WTC11 (cell line): ENCODE data around the gene IL26. TPM values are rescaled to one million over a fixed set of nuclear protein-coding genes. Genes with fewer than 3 reads are reported as not detected.

ENCODE experiments used
- ATAC-seq: fragments of 200-7000 bp; cut with Tn5 transposase; 2 replicates; pipeline ENCODE4 v1.10.0; 2021; ENCODE audit warnings: mild to moderate bottlenecking, moderate library complexity
- CTCF ChIA-PET: fragments of 300-600 bp; sonication (Branson Sonifier 250); formaldehyde crosslinking; loops from one replicate; lab custom pipeline; 2021; ENCODE audit warnings: antibody characterized with exemption; lab: Charles Lee
- POLR2A ChIA-PET: fragments of 350-600 bp; sonication (Branson Sonifier 250); formaldehyde crosslinking; loops from one replicate; lab custom pipeline; 2021; ENCODE audit warnings: antibody characterized with exemption; lab: Charles Lee
- DNase-seq: peaks from one replicate; pipeline ENCODE4 v3.0.0; 2021; ENCODE audit warnings: low spot score
- H3K27ac Mint-ChIP-seq: 2 replicates; pipeline ENCODE4 v1.8.0; 2021; ENCODE audit warnings: mixed read lengths
- H3K27me3 Mint-ChIP-seq: 2 replicates; pipeline ENCODE4 v1.8.0; 2021; ENCODE audit warnings: low read depth, mild to moderate bottlenecking, moderate library complexity, mixed read lengths
- H3K36me3 Mint-ChIP-seq: 2 replicates; pipeline ENCODE4 v1.8.0; 2021; ENCODE audit warnings: mixed read lengths
- H3K4me1 Mint-ChIP-seq: 2 replicates; pipeline ENCODE4 v1.8.0; 2022; ENCODE audit warnings: mixed read lengths
- H3K4me3 Mint-ChIP-seq: 2 replicates; pipeline ENCODE4 v1.8.0; 2021; ENCODE audit warnings: mild to moderate bottlenecking, moderate library complexity, mixed read lengths
- H3K9me3 Mint-ChIP-seq: 2 replicates; pipeline ENCODE4 v1.8.0; 2021; ENCODE audit warnings: mixed read lengths
- ELF4 ChIP-seq: sonication (generic); formaldehyde crosslinking; IDR thresholded peaks from 2 replicates; pipeline ENCODE4 v1.8.1; 2022; ENCODE audit warnings: low read depth, mild to moderate bottlenecking, moderate library complexity, missing genetic modification reagents
- EMX1 ChIP-seq: fragments of 250-450 bp; sonication (Bioruptor Pico); IDR thresholded peaks from 2 replicates; pipeline ENCODE4 v1.8.0; 2021; ENCODE audit warnings: mild to moderate bottlenecking
- ESRRA ChIP-seq: sonication (generic); formaldehyde crosslinking; IDR thresholded peaks from 2 replicates; pipeline ENCODE4 v1.8.1; 2022; ENCODE audit warnings: mild to moderate bottlenecking, missing genetic modification reagents, borderline replicate concordance
- FOXK1 ChIP-seq: sonication (generic); formaldehyde crosslinking; IDR thresholded peaks from 2 replicates; pipeline ENCODE4 v1.8.0; 2022; ENCODE audit warnings: mild to moderate bottlenecking, moderate library complexity, missing genetic modification reagents
- FOXP4 ChIP-seq: sonication (generic); formaldehyde crosslinking; IDR thresholded peaks from 2 replicates; pipeline ENCODE4 v1.8.0; 2022; ENCODE audit warnings: mild to moderate bottlenecking, missing genetic modification reagents
- GTF2I ChIP-seq: fragments of 250-450 bp; sonication (Bioruptor Pico); conservative IDR thresholded peaks from 2 replicates; pipeline ENCODE4 v1.4.0; 2021; ENCODE audit warnings: mild to moderate bottlenecking
- IRF2 ChIP-seq: sonication (generic); formaldehyde crosslinking; IDR thresholded peaks from 2 replicates; pipeline ENCODE4 v1.8.0; 2022; ENCODE audit warnings: low read depth, missing genetic modification reagents, borderline replicate concordance
- MXD4 ChIP-seq: fragments of 250-450 bp; sonication (Bioruptor Pico); IDR thresholded peaks from 2 replicates; pipeline ENCODE4 v1.8.0; 2021; ENCODE audit warnings: mild to moderate bottlenecking, moderate library complexity, borderline replicate concordance
- MYBL2 ChIP-seq: sonication (generic); formaldehyde crosslinking; IDR thresholded peaks from 2 replicates; pipeline ENCODE4 v1.8.1; 2023; ENCODE audit warnings: mild to moderate bottlenecking, moderate library complexity, missing genetic modification reagents
- PRDM15 ChIP-seq: sonication (generic); formaldehyde crosslinking; IDR thresholded peaks from 2 replicates; pipeline ENCODE4 v1.8.0; 2022; ENCODE audit warnings: missing genetic modification reagents
- RELA ChIP-seq: sonication (generic); formaldehyde crosslinking; IDR thresholded peaks from 2 replicates; pipeline ENCODE4 v1.8.1; 2022; ENCODE audit warnings: missing genetic modification reagents, mild to moderate bottlenecking, borderline replicate concordance
- RORB ChIP-seq: fragments of 250-450 bp; sonication (Bioruptor Pico); IDR thresholded peaks from 2 replicates; pipeline ENCODE4 v1.9.0; 2021; ENCODE audit warnings: mild to moderate bottlenecking
- TCF7 ChIP-seq: sonication (generic); formaldehyde crosslinking; IDR thresholded peaks from 2 replicates; pipeline ENCODE4 v1.8.0; 2022; ENCODE audit warnings: mild to moderate bottlenecking, low read depth, missing genetic modification reagents, moderate library complexity
- TEAD4 ChIP-seq: sonication (generic); formaldehyde crosslinking; IDR thresholded peaks from 2 replicates; pipeline ENCODE4 v1.8.0; 2022; ENCODE audit warnings: mild to moderate bottlenecking, missing genetic modification reagents
- ZNF219 ChIP-seq: sonication (generic); formaldehyde crosslinking; IDR thresholded peaks from 2 replicates; pipeline ENCODE4 v1.8.0; 2023; ENCODE audit warnings: missing genetic modification reagents, mild to moderate bottlenecking, borderline replicate concordance
- ZNF396 ChIP-seq: fragments of 250-450 bp; sonication (Bioruptor Pico); IDR thresholded peaks from 2 replicates; pipeline ENCODE4 v1.8.0; 2021; ENCODE audit warnings: mild to moderate bottlenecking, moderate library complexity, borderline replicate concordance
- total RNA-seq: library from RNA; stranded (reverse); gene quantifications from 3 replicates; pipeline ENCODE4 v1.2.3, GENCODE V29; 2021
- TF ChIP-seq, protein P1 (sequence below): sonication (generic); formaldehyde crosslinking; IDR thresholded peaks from 2 replicates; pipeline ENCODE4 v1.8.0; 2022; ENCODE audit warnings: mild to moderate bottlenecking, missing genetic modification reagents
- TF ChIP-seq, protein P2 (sequence below): sonication (generic); formaldehyde crosslinking; IDR thresholded peaks from 2 replicates; pipeline ENCODE4 v1.8.0; 2023; ENCODE audit warnings: missing genetic modification reagents
- TF ChIP-seq, protein P3 (sequence below): sonication (generic); formaldehyde crosslinking; IDR thresholded peaks from 2 replicates; pipeline ENCODE4 v1.8.1; 2022; ENCODE audit warnings: low read depth, missing genetic modification reagents, borderline replicate concordance
- TF ChIP-seq, protein P4 (sequence below): fragments of 250-450 bp; sonication (Bioruptor Pico); IDR thresholded peaks from 2 replicates; pipeline ENCODE4 v1.9.0; 2021; ENCODE audit warnings: mild to moderate bottlenecking, borderline replicate concordance

The IL26 gene
- total RNA-seq, 1 experiment from 2014 or later, result not detected

DNA sequence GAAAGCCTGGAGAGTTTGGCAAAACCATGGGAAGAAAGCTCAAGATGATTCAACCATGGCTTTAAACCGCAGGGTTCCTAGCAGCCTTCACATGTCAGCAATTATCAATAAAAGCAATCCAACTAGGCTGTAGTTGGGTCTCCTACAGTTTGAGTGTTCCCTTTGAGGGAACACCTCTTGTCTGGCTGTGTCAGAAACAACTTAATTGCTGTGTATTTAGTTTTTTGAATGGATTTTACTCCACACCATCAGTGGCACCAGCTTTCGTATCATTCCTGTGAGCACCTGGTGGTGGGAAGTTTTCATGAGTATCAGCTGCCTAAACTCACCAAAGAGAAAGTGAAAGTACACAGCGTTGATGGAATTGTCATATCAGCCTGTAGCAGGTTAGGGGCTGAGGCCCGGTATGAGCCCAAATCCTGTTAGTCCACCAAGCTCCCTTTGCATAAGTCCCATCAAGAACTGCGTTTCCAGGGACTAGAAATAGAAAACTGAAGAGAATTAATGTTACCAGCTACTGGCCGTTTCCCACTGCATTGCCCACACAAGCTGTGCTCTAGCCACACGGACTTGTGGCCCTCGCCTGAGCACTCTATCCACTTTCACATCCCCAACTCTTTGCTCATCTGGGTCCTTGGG is 10.9 kb upstream of the IL26 start (continued):
- TF ChIP-seq, protein P1, sequence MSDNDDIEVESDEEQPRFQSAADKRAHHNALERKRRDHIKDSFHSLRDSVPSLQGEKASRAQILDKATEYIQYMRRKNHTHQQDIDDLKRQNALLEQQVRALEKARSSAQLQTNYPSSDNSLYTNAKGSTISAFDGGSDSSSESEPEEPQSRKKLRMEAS, result no peak
- TF ChIP-seq TCF7 (CRISPR knock-in tag), result no peak

GRCh38 chr12:68235576-68235975 is 10.0 kb upstream of the IL26 start:
- no peaks in the 10 kb centered on the region for H3K4me1 Mint-ChIP-seq
- peaks cover 3% of the 10 kb centered on the region; the same call in 1 of the 2 replicates for H3K9me3 Mint-ChIP-seq
- CTCF ChIA-PET, result interaction anchor here (1.4 to 2.1 kb wide), 2 partner anchors 13 to 82 kb away, joined by 6 read pairs; no protein-coding TSS in a partner anchor
- POLR2A ChIA-PET, result no interaction called here
- ATAC-seq, result no peak
- no peak overlapping the region for H3K4me3 Mint-ChIP-seq
- DNase-seq, result no peak
- no peaks in the 10 kb centered on the region; the same call in 1 of the 2 replicates for H3K27me3 Mint-ChIP-seq
- H3K27ac Mint-ChIP-seq, result no peak overlapping the region
- no peak for TF ChIP-seq PRDM15 (CRISPR knock-in tag)
- TF ChIP-seq RELA (CRISPR knock-in tag), result no peak
- TF ChIP-seq, protein P2, sequence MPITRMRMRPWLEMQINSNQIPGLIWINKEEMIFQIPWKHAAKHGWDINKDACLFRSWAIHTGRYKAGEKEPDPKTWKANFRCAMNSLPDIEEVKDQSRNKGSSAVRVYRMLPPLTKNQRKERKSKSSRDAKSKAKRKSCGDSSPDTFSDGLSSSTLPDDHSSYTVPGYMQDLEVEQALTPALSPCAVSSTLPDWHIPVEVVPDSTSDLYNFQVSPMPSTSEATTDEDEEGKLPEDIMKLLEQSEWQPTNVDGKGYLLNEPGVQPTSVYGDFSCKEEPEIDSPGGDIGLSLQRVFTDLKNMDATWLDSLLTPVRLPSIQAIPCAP (CRISPR knock-in tag), result no peak
- no peak for TF ChIP-seq ZNF219
- no peak for TF ChIP-seq ELF4 (CRISPR knock-in tag)
- no peak for TF ChIP-seq ESRRA (CRISPR knock-in tag)
- TF ChIP-seq EMX1 (CRISPR knock-in tag), result no peak
- TF ChIP-seq FOXK1, result no peak
- no peak for TF ChIP-seq GTF2I (CRISPR knock-in tag)
- TF ChIP-seq, all 79 proteins: peak for 0
- no peaks in the 10 kb centered on the region for H3K36me3 Mint-ChIP-seq

- H3K4me1 Mint-ChIP-seq, result no peaks in the 10 kb centered on the region
- H3K4me3 Mint-ChIP-seq, result no peak overlapping the region
- TF ChIP-seq TEAD4 (CRISPR knock-in tag) (no peak), EMX1 (CRISPR knock-in tag) (no peak), ZNF396 (CRISPR knock-in tag) (no peak), MXD4 (CRISPR knock-in tag) (no peak), IRF2 (CRISPR knock-in tag) (no peak), RORB (no peak), FOXP4 (CRISPR knock-in tag) (no peak), MYBL2 (CRISPR knock-in tag) (no peak)
- TF ChIP-seq, protein P3, sequence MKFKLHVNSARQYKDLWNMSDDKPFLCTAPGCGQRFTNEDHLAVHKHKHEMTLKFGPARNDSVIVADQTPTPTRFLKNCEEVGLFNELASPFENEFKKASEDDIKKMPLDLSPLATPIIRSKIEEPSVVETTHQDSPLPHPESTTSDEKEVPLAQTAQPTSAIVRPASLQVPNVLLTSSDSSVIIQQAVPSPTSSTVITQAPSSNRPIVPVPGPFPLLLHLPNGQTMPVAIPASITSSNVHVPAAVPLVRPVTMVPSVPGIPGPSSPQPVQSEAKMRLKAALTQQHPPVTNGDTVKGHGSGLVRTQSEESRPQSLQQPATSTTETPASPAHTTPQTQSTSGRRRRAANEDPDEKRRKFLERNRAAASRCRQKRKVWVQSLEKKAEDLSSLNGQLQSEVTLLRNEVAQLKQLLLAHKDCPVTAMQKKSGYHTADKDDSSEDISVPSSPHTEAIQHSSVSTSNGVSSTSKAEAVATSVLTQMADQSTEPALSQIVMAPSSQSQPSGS (CRISPR knock-in tag), result no peak
- TF ChIP-seq, protein P4, sequence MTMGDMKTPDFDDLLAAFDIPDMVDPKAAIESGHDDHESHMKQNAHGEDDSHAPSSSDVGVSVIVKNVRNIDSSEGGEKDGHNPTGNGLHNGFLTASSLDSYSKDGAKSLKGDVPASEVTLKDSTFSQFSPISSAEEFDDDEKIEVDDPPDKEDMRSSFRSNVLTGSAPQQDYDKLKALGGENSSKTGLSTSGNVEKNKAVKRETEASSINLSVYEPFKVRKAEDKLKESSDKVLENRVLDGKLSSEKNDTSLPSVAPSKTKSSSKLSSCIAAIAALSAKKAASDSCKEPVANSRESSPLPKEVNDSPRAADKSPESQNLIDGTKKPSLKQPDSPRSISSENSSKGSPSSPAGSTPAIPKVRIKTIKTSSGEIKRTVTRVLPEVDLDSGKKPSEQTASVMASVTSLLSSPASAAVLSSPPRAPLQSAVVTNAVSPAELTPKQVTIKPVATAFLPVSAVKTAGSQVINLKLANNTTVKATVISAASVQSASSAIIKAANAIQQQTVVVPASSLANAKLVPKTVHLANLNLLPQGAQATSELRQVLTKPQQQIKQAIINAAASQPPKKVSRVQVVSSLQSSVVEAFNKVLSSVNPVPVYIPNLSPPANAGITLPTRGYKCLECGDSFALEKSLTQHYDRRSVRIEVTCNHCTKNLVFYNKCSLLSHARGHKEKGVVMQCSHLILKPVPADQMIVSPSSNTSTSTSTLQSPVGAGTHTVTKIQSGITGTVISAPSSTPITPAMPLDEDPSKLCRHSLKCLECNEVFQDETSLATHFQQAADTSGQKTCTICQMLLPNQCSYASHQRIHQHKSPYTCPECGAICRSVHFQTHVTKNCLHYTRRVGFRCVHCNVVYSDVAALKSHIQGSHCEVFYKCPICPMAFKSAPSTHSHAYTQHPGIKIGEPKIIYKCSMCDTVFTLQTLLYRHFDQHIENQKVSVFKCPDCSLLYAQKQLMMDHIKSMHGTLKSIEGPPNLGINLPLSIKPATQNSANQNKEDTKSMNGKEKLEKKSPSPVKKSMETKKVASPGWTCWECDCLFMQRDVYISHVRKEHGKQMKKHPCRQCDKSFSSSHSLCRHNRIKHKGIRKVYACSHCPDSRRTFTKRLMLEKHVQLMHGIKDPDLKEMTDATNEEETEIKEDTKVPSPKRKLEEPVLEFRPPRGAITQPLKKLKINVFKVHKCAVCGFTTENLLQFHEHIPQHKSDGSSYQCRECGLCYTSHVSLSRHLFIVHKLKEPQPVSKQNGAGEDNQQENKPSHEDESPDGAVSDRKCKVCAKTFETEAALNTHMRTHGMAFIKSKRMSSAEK (CRISPR knock-in tag), result no peak
- DNase-seq (no peak), ATAC-seq (no peak)
- ChIA-PET CTCF (no interaction called here), POLR2A (no interaction called here)
- H3K36me3 Mint-ChIP-seq, result no peaks in the 10 kb centered on the region
- peaks cover 3% of the 10 kb centered on the region; the same call in 1 of the 2 replicates for H3K9me3 Mint-ChIP-seq
- no peak overlapping the region for H3K27ac Mint-ChIP-seq
- H3K27me3 Mint-ChIP-seq, result no peaks in the 10 kb centered on the region; the same call in 1 of the 2 replicates
Observed at GRCh38 chr12:68234140-68234539, 8.5 kb upstream of the IL26 start.
